SKM-1 (cell line): ENCODE measurements around the gene FYN.
A peak's percentile ranks its signal among the peaks of the same experiment; 100 is the strongest.

Experiments used
- DNase-seq: peaks from one replicate; lab custom pipeline; 2025; ENCODE audit not compliant: unreplicated experiment; lab: John Stamatoyannopoulos, UW

The FYN gene

DNA sequence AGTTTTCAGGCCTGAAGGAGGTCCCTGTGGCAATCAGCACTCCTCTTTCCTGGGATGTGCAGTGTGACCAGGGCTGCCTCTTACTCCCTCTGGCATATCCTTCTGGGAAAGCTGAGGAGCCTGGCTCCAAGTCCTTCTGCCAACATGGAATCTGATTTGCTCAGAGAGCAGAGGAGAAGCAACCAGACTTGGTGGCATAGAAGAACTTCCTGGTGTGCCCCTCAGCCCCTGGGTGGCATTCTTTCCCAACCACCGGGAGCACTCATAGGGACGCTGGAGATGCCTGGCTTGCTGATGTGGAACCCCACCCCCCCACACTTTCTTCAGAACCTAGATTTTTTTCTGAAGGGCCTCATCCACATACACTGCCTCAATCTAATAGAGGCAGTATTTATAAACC lies 160.0 kb downstream of the FYN start:
- no peak for DNase-seq

DNA sequence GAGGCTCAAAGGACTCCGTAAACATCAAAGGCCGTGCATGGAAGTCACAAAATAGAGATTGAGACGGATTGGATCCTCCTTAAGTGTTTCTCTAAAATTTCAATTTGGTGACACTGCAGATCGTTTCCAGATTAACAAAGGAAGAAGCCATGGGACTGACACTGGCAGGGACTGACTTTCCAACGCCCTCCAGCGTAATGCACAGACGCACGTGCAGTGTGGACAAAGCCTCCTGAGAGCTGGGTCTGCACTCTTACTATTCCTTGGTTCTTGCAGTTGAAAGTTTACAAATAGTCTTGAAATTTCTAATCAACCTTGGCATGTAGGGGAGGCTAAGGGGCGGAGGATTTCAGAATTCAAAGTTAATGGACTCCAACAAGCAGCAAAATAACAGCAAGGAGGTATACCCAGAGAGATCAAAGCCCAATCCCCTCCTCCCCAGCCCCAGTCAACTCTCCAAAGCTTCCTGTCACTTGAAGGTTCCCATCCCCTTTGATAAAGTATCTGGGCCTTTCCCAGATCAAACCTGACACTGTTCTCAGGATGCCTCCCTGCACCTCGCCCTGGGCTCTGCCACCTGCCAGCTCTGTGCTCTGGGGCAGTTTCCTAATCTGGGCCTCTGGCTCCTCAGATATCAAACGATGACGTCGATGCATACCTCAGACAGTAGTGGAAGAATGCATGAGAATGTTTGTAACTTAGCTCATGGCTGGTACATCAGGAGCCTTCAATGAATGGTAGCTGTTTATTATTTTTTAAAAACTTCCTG lies 161.1 kb downstream of the FYN start:
- no peak for DNase-seq

DNA sequence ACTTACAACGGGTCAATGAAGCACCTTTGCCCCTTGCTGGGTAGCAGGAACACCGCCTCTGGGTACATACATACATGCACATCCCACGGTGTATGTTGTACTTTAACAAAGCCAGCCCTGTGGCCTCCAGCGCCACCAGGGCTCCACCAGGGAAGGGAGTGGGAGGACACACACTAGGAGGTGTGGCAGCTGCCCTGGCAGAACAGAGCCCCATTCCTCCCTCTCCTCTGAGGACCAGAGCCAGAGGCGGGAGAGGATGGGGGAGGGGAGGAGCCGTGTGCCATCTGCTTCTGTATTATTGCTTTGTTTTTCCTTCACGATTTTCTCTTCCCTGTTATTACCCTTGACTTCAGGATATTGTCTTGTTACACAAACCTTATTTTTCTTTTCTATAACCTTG lies 161.8 kb downstream of the FYN start:
- DNase-seq: no peak

DNA sequence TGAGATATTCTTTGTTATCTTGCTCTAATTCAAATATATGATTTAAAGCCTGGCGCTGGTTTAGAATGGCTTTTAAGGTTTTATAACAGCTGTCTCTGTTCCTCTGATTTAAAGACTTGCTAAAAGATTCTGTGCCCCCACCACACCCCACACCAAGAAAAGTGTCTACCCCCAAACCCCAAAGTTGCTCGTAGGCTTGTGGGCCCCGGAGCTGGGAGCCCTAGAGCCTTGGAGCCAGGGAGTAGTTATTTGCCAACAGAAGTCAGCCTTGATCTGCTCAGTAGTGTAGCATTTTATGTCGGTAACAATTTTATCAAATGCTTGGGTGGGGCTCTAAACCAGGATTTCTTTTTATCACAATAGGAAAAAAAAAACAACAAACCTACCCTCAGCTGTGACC lies 162.3 kb downstream of the FYN start:
- DNase-seq: no peak

DNA sequence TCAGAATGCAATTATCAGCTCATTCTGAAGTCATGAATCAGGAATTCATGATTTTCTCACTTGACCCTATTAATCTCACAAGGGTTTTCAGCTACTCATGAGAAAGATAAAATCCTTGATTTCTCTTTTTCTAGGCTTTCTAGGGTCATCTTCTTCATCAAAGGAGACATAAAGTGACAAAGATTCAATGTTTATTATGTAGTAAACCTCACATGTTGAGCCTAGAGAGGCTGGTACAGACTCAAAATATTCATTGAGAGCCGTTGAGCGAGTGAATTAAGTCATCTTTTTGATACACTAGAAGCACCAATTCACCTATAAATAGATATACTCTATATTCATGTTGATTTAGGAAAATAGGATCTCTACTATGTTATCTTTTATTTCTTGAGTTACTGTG lies 162.8 kb downstream of the FYN start:
- DNase-seq: no peak

DNA sequence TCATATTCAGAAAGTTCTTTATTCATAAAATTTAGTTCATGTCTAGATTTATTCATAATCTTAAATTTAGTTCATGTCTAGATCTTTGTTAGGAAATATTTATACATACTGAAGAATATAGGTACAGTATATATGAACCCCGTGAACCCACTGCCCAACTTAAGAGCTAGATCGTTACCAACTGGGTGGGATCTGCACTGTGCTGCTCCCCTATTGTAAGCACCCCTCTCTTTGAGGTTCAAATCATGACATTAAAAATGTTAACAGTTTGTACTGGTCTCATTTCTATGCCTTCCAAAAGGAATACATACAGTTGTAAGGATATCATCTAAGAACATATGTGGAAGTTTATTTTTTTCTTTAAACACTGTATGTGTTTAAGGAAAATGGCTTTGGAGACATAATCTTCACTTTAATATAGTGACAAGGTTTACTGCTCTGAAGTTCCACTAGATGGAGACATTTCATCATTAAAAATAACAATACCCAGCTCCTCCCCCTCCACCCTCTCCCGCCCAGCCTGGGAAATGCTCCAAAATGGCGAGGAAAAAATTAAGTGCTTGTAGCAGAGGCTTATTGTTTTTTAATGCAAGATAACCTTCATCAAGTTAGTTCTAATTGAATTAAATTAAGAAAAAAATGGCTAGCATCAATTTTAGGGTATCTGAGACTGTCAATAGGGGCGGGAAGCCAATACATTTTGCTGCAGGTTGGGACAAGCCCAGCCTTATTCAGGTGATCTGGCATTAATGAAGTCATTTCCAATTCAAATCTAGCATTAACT lies 163.4 kb downstream of the FYN start:
- peak; percentile 47 for DNase-seq

DNA sequence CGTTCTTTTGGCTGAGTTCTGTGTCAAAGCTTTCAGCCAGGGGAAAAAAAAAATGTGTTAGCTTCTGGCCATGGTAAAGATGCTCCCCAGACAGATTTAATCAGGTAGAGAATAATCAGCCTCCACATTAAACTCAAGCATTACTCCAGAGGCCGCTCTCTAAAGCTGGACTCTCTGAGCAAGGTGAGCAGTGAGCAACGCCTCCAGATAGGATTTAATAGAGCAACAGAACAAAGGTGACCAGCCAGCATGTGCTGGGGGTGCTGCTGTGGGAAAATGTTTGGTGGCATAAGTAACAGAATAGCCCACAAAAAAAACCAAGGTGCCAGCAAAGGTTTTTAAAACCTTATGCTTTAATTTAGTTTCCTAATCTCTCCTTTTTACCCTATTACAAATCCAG lies 164.1 kb downstream of the FYN start:
- no peak for DNase-seq

DNA sequence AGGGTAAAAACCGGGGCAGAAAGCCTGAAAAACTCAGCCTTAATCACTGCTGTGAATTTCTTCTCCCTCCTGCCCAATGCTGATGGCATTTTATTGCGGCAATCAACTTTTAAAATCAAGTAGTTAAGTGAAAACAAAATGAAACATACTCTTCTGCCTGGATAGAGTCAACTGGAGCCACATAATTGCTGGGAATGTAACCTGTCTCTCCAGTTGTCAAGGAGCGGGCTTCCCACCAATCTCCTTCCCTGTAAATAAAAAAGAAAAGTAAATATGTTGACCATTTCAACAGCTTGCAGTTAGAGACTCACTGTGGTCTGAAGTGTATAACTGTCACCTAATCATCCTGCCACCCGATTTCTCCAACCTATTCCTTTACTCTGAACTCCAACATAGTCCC lies 165.5 kb downstream of the FYN start:
- DNase-seq: no peak

DNA sequence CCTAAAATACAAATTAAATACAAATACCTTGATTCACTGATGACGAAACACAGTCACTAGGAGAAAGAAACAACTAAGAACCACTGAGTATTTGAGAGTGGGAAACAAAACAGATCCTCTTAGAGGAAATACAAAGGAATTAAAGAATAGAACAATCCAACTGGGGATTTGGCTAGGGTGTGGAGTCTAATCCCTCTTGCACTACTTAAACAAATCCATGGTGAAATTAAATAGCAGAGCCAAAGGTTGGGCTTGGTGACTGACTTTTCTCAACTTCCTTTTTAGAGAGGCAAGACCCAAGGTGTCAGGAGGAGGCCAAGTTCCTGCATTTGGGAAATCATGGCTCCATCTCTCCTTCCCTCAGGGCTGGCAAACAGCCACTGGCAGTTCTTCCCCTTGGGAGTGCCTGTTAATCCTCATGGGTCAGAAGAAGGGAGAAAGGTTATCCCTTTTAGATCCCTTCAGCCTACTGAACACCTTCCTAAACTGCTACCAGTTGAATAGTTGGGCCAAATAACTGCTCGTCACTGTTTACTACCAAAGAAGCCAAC lies 166.3 kb downstream of the FYN start:
- DNase-seq: no peak

DNA sequence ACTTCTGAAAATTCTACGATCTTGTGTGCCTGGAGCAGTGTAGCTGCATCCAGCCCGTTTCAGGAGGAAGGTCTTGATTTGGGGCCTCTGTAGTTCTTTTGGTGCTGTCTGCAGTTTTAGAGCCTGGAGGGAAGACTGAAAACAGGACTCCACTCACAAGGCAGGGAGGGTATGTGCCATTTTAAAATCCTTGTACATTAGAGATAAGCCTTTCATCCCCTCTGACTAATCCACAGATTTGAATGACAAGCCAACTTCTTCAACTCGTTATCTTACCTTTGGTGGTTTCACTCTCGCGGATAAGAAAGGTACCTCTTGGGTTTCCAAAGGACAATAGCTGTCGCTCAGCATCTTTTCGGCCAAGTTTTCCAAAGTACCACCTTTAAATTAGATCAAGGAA lies 169.5 kb downstream of the FYN start:
- no peak for DNase-seq

DNA sequence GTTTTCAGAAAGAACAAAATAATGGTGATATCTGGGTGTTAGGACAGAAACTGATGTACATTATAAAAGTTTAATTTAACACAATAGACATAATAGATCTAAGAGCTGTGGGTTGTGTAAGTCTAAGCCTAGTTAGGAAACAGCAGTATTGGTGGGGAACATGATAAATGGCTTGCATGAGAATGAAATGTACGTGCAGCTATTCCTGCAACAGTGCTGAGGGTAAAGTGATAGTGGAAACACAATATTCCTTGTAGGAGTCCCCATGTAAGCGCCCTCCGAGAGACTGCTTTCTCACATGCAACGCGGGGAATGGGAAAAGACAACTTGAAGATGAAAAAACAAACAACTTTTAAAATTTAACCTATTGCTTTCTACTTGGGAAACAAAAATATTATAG lies 171.0 kb downstream of the FYN start:
- no peak for DNase-seq

DNA sequence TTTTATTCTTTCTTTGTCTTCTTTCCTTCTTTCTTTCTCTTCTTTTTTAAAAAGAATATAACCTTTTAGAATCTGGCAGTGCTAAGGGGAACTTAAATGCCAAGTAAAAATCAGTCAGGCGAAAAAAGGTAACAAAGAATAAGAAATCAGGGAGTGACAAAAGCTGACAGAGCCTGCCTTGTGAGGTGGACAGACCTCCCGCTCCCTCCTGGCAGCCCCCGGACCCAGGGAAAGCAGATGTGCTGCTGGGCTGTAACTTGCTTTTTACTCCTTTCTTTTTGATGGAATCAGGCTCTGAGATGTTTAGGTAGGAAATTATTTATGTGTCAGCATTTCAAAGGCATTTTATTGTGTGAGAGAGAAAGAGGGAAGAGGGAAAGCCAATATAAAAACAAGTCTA lies 172.1 kb downstream of the FYN start:
- no peak for DNase-seq

DNA sequence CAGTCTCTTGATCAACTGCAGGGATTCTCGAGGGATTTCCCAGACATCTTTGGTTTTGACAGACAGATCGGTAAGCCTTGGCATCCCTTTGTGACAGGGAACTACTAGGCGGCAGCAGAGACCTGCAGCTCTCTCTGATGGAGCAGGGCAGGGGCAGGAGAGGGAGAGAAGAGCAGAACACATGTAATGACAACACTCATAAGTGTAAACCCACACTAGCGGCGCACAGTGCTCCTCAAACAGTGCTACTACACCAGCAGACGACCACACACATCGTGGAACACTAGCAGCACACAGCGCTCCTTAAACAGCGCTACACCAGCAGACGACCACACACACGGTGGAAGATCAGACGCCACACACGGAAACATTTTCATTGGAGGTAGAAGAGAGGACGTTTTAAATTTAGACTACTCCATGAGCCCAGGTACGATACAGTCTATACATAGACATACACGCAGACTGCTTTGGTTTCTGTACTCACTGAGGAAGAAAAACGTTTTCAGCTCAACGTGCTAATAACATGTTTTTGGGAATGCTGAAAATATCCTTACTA lies 173.0 kb downstream of the FYN start:
- no peak for DNase-seq

DNA sequence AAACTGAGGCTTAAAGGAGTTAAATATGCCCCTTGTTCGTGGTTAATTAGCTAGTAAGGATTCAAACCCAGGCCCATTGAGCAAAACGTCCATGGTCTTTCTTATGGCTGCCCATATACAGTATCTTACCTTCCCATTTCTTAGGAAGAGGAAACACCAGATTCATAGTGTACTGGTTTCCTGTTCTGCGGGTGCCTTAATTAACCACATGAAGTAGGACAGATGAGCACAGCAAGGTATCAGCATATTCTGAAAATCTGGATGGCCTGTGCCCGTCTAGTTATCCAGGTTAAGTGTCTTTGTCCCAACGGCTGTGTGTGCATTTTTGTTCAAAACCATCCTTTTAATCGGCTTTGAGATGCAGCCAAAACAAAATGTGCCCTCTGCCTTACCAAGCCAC lies 174.1 kb downstream of the FYN start:
- DNase-seq: no peak

DNA sequence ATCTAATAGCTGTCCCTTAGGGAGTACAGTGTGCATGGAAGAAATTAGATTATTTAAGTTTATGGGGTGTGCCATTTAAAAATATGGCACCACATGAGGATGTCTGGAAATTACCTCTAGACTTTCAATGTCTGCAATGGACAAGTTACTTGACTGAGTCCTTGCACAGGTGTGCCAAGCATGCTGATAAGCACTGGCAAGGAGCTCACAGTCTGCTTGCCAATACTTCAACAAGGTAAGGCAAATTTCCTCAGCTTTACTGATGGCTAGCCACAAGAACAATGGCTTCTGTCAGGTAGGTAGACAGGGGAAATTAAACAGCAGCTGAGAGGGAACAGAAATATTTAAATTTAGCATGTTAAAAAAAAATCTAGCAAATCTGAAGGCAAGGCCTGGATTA lies 176.4 kb downstream of the FYN start:
- no peak for DNase-seq

DNA sequence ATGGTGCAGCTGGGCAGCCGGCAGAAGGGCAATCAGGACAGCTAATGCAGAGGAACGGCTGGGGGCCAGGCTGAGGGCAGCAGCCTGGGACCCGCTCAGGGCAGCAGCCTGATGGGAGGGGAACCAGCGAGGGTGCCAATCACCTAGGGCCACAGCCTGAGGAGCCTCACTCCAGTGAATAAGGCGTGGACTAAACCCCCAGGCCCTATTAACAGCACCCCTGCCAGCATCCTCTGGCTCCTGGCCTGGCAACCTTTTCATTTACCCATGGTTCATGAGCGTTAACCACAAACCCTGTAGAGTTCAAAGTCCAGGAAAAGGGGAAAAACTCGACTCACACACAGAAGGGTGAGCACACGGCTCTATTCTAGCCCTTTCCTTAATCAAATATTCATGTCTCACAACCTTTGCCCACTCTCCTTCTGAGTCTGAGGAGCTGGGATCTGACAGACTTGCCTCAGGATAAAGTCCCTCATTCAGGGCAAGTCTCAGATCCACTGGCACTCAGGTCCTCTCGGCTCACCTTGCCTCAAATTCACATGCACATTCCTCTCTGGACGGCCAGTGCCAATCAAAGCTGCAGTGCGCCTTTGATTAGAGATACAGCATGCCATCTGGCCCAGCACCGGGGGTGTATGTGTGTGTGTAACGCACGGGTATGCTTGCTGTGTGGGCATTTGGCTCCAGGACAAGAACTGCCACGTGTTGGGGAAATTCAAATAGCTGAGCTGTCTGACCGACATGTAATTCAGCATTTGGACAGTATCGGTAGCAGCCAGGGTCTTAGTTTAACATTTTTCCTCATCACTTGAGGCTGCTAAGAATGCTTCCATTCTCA lies 180.7 kb downstream of the FYN start:
- no peak for DNase-seq

DNA sequence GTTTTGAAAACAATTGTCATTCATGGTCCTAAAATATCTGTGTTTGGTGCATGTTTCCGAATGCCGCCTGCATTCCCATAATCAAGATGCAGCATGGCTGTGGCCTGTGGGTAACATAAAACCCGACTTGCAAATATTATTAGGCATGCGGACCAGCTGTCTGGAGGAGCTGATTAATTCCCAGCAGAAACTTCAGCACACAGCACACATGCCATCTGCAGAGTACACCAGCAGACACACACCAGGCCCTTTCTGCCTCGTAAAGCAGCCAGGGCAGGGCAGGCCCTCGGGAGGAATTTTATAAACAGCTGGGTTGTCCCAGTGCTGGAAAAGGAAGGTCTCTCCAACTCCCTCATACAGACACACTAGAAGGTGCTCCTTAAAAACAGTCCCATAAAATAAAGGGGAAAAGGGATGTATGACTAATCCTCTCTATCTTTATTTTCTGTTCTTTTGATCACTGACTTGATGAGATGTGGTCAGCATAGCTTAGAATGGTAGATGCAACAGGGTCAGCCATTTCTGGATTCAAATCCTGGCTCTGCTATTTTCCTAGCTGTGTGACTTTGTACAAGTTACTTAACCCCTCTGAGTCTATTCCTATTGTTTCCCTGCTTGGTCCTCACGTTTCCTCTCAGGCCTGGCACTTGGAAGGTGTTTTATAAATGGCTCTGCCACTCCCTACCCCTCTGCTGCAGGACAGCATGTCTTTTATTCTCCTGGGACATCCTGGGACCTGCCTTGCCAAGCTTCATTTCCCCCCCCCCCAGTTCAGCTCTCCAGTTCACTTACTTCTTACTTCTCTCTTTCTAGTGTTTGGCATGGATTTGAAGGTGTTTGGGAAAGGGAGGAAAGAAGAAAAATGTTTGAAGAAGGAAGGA lies 181.7 kb downstream of the FYN start:
- no peak for DNase-seq

DNA sequence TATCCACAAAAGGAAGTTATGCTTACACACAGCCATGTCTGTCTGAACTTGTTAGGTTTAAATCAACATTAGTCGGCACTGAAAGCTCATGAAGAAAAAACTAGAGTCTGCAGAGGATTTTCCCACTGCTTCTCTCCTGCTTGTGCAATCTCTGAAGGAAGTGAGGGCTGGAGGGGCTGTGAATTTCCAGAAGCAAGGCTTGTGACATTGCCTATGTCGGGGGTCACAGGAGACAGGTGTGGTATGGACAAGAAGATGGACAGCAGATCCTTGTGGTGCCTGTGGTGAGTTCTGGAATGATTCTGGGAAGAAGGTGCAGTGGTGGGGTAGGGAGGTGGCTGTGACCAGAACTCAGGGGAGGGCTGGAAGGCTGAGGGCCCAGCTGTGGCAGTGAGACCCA lies 183.3 kb downstream of the FYN start:
- no peak for DNase-seq

DNA sequence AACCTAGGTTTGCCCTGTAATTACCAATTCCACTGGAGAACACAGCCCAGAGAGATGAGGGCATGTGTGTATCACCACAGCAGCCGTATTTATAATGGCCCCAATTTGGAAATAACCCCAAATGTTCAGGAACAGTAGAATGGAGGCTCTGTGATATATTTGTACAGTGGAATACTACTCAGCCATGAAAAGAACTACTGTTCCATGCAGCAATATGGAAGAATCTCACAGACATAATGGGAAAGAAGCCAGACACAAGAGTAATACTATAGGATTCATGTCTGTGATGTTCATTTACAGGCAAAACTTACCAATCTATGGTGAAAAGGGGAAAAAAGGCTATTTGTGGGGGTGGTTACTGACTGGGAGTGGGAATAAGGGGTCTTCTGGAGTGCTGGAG lies 183.8 kb downstream of the FYN start:
- no peak for DNase-seq

DNA sequence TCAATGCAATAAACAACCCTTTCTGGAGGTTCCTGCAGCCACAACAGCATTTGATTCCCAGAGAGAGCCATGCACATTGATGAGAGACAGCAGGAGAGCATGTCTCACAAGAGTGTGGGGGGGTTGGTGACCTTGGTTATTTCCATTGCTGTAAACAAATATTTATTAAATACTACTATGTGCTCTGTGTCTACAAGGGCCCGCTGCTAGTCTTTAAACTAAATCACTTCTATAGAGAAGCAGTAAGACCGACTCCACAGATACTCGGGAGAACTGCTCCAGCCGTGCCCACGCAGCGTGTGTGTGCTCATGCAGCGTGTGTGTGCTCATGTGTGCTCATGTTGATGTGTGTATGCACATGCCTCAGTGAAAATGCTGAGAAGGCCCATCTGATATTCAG lies 184.9 kb downstream of the FYN start:
- no peak for DNase-seq
